HepG2 (cell line): ENCODE results near the gene ANTXR1. TPM values are rescaled to one million over a fixed set of nuclear protein-coding genes. Genes with fewer than 3 reads are reported as not detected.
A peak's percentile ranks its signal among the peaks of the same experiment; 100 is the strongest.

Experiments
- KAT8 ChIP-seq: IDR thresholded peaks from 2 replicates; pipeline ENCODE4 v1.6.1; 2016; ENCODE audit warnings: missing genetic modification reagents, missing compliant biosample characterization
- RELA ChIP-seq: sonication (generic); formaldehyde crosslinking; IDR thresholded peaks from 2 replicates; pipeline ENCODE4 v1.4.0; 2020; ENCODE audit warnings: missing genetic modification reagents
- RXRB ChIP-seq: IDR thresholded peaks from 2 replicates; pipeline ENCODE4 v1.6.1; 2016; ENCODE audit warnings: borderline replicate concordance, missing genetic modification reagents, missing compliant biosample characterization
- SOX13 ChIP-seq, 3 experiments: fragments of 450-650 bp in 1 of 3; sonication (generic) in 1 of 3; formaldehyde crosslinking in 1 of 3; IDR thresholded peaks in 2 of 3; conservative IDR thresholded peaks in 1 of 3; 2 replicates each; pipeline versions ENCODE4 v1.5.0 to v1.6.1; 2016 to 2020; ENCODE audit warnings: antibody characterized with exemption in 1 of 3, mild to moderate bottlenecking in 1 of 3, missing compliant biosample characterization in 1 of 3, missing genetic modification reagents in 1 of 3, moderate library complexity in 1 of 3
- TBX2 ChIP-seq: sonication (generic); formaldehyde crosslinking; IDR thresholded peaks from 2 replicates; pipeline ENCODE4 v1.5.0; 2020; ENCODE audit warnings: missing genetic modification reagents, mild to moderate bottlenecking, borderline replicate concordance
- ZFYVE20 ChIP-seq: sonication (generic); formaldehyde crosslinking; IDR thresholded peaks from 2 replicates; pipeline ENCODE4 v1.8.0; 2023; ENCODE audit warnings: low read depth, mild to moderate bottlenecking, moderate library complexity, missing genetic modification reagents, borderline replicate concordance
- ZKSCAN1 ChIP-seq: fragments of 150-350 bp; IDR thresholded peaks from 2 replicates; pipeline ENCODE4 v1.6.1; 2014; ENCODE audit warnings: low read length
- ZNF510 ChIP-seq: sonication (generic); formaldehyde crosslinking; IDR thresholded peaks from 2 replicates; pipeline ENCODE4 v1.4.0; 2020; ENCODE audit warnings: low read depth, mild to moderate bottlenecking, missing genetic modification reagents
- ZNF616 ChIP-seq: sonication (generic); formaldehyde crosslinking; IDR thresholded peaks from 2 replicates; pipeline ENCODE4 v1.5.0; 2020; ENCODE audit warnings: low read depth, mild to moderate bottlenecking, missing genetic modification reagents
- polyA plus RNA-seq, 8 experiments: library from polyadenylated mRNA; depleted of rRNA in 3 of 8; stranded (reverse) in 7 of 8; unstranded in 1 of 8; fragments of >200 nt; fragmentation: Illumina TruSeq in 4 of 8; extraction: Trizol in 4 of 8; gene quantifications; 2 replicates each; pipeline versions ENCODE4 v1.2.1 to v1.2.3, GENCODE V29; 2011 to 2016; ENCODE audit warnings: low read depth in 4 of 8, missing spikeins in 1 of 8, mixed read lengths in 1 of 8; ENCODE audit not compliant: insufficient read depth in 1 of 8
- total RNA-seq, 5 experiments: library from RNA; depleted of rRNA; stranded (reverse); fragments of >200 nt; fragmentation: Illumina TruSeq; extraction: Trizol; gene quantifications; 2 replicates each; pipeline ENCODE4 v1.2.3, GENCODE V29; 2016; ENCODE audit warnings: low read depth in 1 of 5
- TF ChIP-seq, protein P1 (sequence below): sonication (generic); formaldehyde crosslinking; IDR thresholded peaks from 2 replicates; pipeline ENCODE4 v1.5.1; 2020; ENCODE audit warnings: mild to moderate bottlenecking, missing genetic modification reagents
- TF ChIP-seq, protein P2 (sequence below): sonication (generic); formaldehyde crosslinking; conservative IDR thresholded peaks from 2 replicates; pipeline ENCODE4 v1.8.0; 2022; ENCODE audit warnings: missing genetic modification reagents
- TF ChIP-seq, protein P3 (sequence below): sonication (generic); formaldehyde crosslinking; IDR thresholded peaks from 2 replicates; pipeline ENCODE4 v1.4.0; 2020; ENCODE audit warnings: missing genetic modification reagents
- TF ChIP-seq, protein P4 (sequence below): sonication (generic); formaldehyde crosslinking; IDR thresholded peaks from 2 replicates; pipeline ENCODE4 v1.5.0; 2020; ENCODE audit warnings: missing genetic modification reagents

ANTXR1 gene
- total and polyA plus RNA-seq, 2 of the 13 experiments (the other 11 are each of a cell fraction or from before 2014, with no cell fraction given), result 4.5 to 12.7 TPM

DNA sequence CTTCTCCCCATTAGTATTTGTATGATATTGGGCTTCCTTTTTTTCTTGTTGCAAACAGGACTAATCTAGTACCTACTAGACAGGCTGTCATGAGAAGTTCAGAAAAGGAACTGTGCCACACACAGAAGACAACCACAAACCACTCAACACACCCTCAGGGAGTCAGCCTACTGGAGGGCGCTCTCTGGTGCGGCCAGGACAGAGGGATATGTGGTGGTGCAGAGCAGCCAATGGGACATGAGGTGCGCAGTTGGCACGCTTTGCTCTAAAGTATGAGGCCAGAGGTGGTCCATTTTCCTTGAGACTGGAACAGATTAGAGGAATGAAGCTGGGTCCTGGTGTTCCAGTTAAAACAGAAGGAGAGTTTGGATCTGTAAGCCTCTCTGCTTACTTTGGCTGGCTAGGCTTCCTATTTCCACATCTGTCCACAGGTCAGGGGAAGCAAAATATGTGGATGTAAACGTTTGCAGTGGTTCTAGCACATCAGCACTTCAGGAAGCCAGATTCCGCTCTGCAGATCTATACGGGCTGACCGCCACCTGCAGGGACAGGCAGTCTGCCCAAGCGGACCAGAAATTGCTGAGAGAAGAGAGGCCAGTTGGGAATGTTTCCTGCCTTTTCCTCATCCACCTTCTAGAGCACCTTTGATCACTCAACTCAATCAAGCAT is 260.0 kb downstream of the ANTXR1 start (continued):
- TF ChIP-seq, protein P1, sequence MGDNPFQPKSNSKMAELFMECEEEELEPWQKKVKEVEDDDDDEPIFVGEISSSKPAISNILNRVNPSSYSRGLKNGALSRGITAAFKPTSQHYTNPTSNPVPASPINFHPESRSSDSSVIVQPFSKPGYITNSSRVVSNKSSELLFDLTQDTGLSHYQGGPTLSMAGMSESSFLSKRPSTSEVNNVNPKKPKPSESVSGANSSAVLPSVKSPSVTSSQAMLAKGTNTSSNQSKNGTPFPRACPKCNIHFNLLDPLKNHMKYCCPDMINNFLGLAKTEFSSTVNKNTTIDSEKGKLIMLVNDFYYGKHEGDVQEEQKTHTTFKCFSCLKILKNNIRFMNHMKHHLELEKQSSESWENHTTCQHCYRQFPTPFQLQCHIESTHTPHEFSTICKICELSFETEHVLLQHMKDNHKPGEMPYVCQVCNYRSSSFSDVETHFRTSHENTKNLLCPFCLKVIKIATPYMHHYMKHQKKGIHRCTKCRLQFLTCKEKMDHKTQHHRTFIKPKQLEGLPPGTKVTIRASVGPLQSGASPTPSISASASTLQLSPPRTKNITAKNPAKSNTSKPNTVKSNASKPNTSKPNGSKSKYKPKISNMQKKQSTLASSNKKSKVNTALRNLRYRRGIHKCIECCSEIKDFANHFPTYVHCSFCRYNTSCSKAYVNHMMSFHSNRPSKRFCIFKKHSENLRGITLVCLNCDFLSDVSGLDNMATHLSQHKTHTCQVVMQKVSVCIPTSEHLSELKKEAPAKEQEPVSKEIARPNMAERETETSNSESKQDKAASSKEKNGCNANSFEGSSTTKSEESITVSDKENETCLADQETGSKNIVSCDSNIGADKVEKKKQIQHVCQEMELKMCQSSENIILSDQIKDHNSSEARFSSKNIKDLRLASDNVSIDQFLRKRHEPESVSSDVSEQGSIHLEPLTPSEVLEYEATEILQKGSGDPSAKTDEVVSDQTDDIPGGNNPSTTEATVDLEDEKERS (CRISPR knock-in tag), result no peak
- TF ChIP-seq, protein P2, sequence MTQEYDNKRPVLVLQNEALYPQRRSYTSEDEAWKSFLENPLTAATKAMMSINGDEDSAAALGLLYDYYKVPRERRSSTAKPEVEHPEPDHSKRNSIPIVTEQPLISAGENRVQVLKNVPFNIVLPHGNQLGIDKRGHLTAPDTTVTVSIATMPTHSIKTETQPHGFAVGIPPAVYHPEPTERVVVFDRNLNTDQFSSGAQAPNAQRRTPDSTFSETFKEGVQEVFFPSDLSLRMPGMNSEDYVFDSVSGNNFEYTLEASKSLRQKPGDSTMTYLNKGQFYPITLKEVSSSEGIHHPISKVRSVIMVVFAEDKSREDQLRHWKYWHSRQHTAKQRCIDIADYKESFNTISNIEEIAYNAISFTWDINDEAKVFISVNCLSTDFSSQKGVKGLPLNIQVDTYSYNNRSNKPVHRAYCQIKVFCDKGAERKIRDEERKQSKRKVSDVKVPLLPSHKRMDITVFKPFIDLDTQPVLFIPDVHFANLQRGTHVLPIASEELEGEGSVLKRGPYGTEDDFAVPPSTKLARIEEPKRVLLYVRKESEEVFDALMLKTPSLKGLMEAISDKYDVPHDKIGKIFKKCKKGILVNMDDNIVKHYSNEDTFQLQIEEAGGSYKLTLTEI (CRISPR knock-in tag), result no peak
- TF ChIP-seq KAT8 (CRISPR knock-in tag) (peak; percentile 52; the same call in 1 of the 2 replicates), ZNF510 (no peak), SOX13 (IDR thresholded peaks at IDR 0.05) (no peak), SOX13 (CRISPR knock-in tag; conservative IDR thresholded peaks at IDR 0.05 in 1 of 2, IDR thresholded peaks at IDR 0.05 in 1 of 2) (peak in 1 of 2 experiments; percentile 47; a peak in 1 of 4 replicates), ZKSCAN1 (0 out of 2 replicates have a peak, but pooled peaks have one; percentile 46), RXRB (CRISPR knock-in tag) (peak; percentile 81; the same call in 1 of the 2 replicates), ZFYVE20 (no peak), TBX2 (CRISPR knock-in tag) (peak; percentile 69; the same call in 1 of the 2 replicates), ZNF616 (CRISPR knock-in tag) (no peak), RELA (CRISPR knock-in tag) (no peak)
- TF ChIP-seq, protein P3, sequence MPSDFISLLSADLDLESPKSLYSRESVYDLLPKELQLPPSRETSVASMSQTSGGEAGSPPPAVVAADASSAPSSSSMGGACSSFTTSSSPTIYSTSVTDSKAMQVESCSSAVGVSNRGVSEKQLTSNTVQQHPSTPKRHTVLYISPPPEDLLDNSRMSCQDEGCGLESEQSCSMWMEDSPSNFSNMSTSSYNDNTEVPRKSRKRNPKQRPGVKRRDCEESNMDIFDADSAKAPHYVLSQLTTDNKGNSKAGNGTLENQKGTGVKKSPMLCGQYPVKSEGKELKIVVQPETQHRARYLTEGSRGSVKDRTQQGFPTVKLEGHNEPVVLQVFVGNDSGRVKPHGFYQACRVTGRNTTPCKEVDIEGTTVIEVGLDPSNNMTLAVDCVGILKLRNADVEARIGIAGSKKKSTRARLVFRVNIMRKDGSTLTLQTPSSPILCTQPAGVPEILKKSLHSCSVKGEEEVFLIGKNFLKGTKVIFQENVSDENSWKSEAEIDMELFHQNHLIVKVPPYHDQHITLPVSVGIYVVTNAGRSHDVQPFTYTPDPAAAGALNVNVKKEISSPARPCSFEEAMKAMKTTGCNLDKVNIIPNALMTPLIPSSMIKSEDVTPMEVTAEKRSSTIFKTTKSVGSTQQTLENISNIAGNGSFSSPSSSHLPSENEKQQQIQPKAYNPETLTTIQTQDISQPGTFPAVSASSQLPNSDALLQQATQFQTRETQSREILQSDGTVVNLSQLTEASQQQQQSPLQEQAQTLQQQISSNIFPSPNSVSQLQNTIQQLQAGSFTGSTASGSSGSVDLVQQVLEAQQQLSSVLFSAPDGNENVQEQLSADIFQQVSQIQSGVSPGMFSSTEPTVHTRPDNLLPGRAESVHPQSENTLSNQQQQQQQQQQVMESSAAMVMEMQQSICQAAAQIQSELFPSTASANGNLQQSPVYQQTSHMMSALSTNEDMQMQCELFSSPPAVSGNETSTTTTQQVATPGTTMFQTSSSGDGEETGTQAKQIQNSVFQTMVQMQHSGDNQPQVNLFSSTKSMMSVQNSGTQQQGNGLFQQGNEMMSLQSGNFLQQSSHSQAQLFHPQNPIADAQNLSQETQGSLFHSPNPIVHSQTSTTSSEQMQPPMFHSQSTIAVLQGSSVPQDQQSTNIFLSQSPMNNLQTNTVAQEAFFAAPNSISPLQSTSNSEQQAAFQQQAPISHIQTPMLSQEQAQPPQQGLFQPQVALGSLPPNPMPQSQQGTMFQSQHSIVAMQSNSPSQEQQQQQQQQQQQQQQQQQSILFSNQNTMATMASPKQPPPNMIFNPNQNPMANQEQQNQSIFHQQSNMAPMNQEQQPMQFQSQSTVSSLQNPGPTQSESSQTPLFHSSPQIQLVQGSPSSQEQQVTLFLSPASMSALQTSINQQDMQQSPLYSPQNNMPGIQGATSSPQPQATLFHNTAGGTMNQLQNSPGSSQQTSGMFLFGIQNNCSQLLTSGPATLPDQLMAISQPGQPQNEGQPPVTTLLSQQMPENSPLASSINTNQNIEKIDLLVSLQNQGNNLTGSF (CRISPR knock-in tag), result no peak
- TF ChIP-seq, protein P4, sequence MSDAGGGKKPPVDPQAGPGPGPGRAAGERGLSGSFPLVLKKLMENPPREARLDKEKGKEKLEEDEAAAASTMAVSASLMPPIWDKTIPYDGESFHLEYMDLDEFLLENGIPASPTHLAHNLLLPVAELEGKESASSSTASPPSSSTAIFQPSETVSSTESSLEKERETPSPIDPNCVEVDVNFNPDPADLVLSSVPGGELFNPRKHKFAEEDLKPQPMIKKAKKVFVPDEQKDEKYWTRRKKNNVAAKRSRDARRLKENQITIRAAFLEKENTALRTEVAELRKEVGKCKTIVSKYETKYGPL, result no peak
